Right lobe of liver (tissue), 6 donors: ENCODE results near the gene ACOT7. TPM values are rescaled to one million over a fixed set of nuclear protein-coding genes. Genes with fewer than 3 reads are reported as not detected.

Experiments used
- ATAC-seq, 4 donors: fragments of 200-7000 bp; cut with Tn5 transposase; one replicate each; pipeline ENCODE4 v1.9.1; 2020; ENCODE audit warnings: mild to moderate bottlenecking in 4 of 4, moderate library complexity in 4 of 4
- DNase-seq, 3 donors: peaks; one replicate each; pipeline ENCODE4 v3.0.0-alpha.2; 2020
- H3K27ac ChIP-seq, 3 donors: fragments of 200-600 bp; one replicate each; pipeline ENCODE4 v1.8.0; 2022
- H3K27me3 ChIP-seq, 2 donors: fragments of 200-600 bp; one replicate each; pipeline ENCODE4 v1.8.0; 2022
- H3K36me3 ChIP-seq, 4 donors: fragments of 200-600 bp; sonication (generic) in 1 of 4; one replicate each; pipeline versions ENCODE4 v1.5.1 to v1.8.0; 2017 to 2022; ENCODE audit warnings: control low read depth in 1 of 4
- H3K4me1 ChIP-seq, 4 donors: fragments of 200-600 bp; sonication (generic) in 1 of 4; one replicate each; pipeline versions ENCODE4 v1.5.1 to v1.8.0; 2017 to 2022; ENCODE audit warnings: control low read depth in 1 of 4
- H3K4me3 ChIP-seq, 3 donors: fragments of 200-600 bp; one replicate each; pipeline ENCODE4 v1.8.0; 2022
- H3K9me3 ChIP-seq, 4 donors: fragments of 200-600 bp; sonication (generic) in 1 of 4; one replicate each; pipeline versions ENCODE4 v1.5.1 to v1.8.0; 2017 to 2022; ENCODE audit warnings: control low read depth in 1 of 4
- CTCF ChIP-seq, 4 donors: fragments of 200-600 bp in 3 of 4; fragments of 450-650 bp in 1 of 4; IDR thresholded peaks; one replicate each; pipeline versions ENCODE4 v1.5.1 to v1.8.0; 2016 to 2022; ENCODE audit warnings: antibody characterized with exemption in 4 of 4, mild to moderate bottlenecking in 2 of 4
- POLR2A ChIP-seq: fragments of 450-650 bp; IDR thresholded peaks from one replicate; pipeline ENCODE4 v1.6.1; 2017; ENCODE audit warnings: antibody characterized with exemption, mild to moderate bottlenecking
- WGBS: methylation state at CpG from one replicate; pipeline ENCODE4 v1.1.6; 2018; ENCODE audit warnings: low coverage, low lambda C conversion rate; ENCODE audit not compliant: insufficient coverage; ENCODE audit errors: missing lambda C conversion rate; 5-methylcytosine and 5-hydroxymethylcytosine counted together
- intact Hi-C, 2 donors: fragments of 100-400 bp; cut with DNase I; formaldehyde crosslinking; loops; one replicate each; pipeline versions ENCODE4 v1.11.2 to v1.14.1; 2022
- total RNA-seq, 6 experiments: library from RNA; depleted of rRNA in 2 of 6; stranded (reverse); fragments of >200 nt in 2 of 6; fragmentation: NEBNext Ultra II Directional in 3 of 6; extraction: Animal tissue kit (Norgen Biotek cat#: 25700) in 3 of 6; gene quantifications; one replicate each; pipeline versions ENCODE4 v1.1.0 to v1.2.4, GENCODE V29; 2016 to 2023
- donor health status: DM: no; HTN: yes; CAD: no.
- donor health status: DM: no; HTN: no; CAD: no.
- donor health status: DM: no; HTN: no; CAD: no.
- donor health status: DM: no; HTN: yes; CAD: no.
- donor health status: DM: no; HTN: yes; CAD: no.

ACOT7 gene
- total RNA-seq, 6 experiments from 2014 or later: 10.8 to 19.7 (median 14.1) TPM

- H3K27me3 ChIP-seq: no peaks in the 10 kb centered on the region
- WGBS: 96% methylated on average over 3 of the region's 11 CpGs
- TF ChIP-seq CTCF (IDR thresholded peaks at IDR 0.05) (no peak), POLR2A (no peak)
Observed at GRCh38 chr1:6285336-6285735, 108.2 kb downstream of the ACOT7 start.

GRCh38 chr1:6282577-6283270 is 110.8 kb downstream of the ACOT7 start:
- no peaks in the 10 kb centered on the region for H3K4me1 ChIP-seq
- ATAC-seq (no peak), DNase-seq (no peak)
- whole genome bisulfite sequencing: no CpG with 5 or more reads among the region's 17 CpGs
- no peaks in the 10 kb centered on the region for H3K36me3 ChIP-seq
- no peaks in the 10 kb centered on the region for H3K9me3 ChIP-seq
- intact Hi-C loops: no loop called here
- H3K27me3 ChIP-seq: no peaks in the 10 kb centered on the region
- no peak for TF ChIP-seq CTCF (IDR thresholded peaks at IDR 0.05)
- H3K4me3 ChIP-seq: no peak overlapping the region
- no peak overlapping the region for H3K27ac ChIP-seq

More at GRCh38 chr1:6285336-6285735, 108.2 kb downstream of the ACOT7 start:
- no peaks in the 10 kb centered on the region for H3K9me3 ChIP-seq
- H3K4me3 ChIP-seq: no peak overlapping the region
- no peaks in the 10 kb centered on the region for H3K4me1 ChIP-seq
- ATAC-seq (no peak), DNase-seq (no peak)
- intact Hi-C loops: no loop called here
- H3K36me3 ChIP-seq: no peaks in the 10 kb centered on the region
- no peak overlapping the region for H3K27ac ChIP-seq

GRCh38 chr1:6281511-6282402 is 111.8 kb downstream of the ACOT7 start:
- Histone ChIP-seq H3K27me3 (no peaks in the 10 kb centered on the region), H3K36me3 (no peaks in the 10 kb centered on the region), H3K4me1 (no peaks in the 10 kb centered on the region), H3K4me3 (no peak overlapping the region), H3K27ac (no peak overlapping the region), H3K9me3 (no peaks in the 10 kb centered on the region)
- intact Hi-C loops: no loop called here
- WGBS: 82% methylated on average over 4 of the region's 19 CpGs
- no peak for TF ChIP-seq POLR2A
- TF ChIP-seq CTCF (IDR thresholded peaks at IDR 0.05): no peak
- ATAC-seq (peak in 3 of 4 donors; percentile 8 to 77 (median 50)), DNase-seq (peak in 1 of 3 donors; percentile 42)

GRCh38 chr1:6280761-6281451 is 112.7 kb downstream of the ACOT7 start:
- peak; percentile 40 to 70 (median 50) for ATAC-seq
- intact Hi-C loops: no loop called here
- no peak overlapping the region for H3K27ac ChIP-seq
- H3K36me3 ChIP-seq: no peaks in the 10 kb centered on the region
- WGBS: 92% methylated on average over 12 of the region's 33 CpGs
- H3K27me3 ChIP-seq: no peaks in the 10 kb centered on the region
- no peaks in the 10 kb centered on the region for H3K4me1 ChIP-seq
- no peak overlapping the region for H3K4me3 ChIP-seq
- peak in 1 of 3 donors; percentile 58 for DNase-seq
- TF ChIP-seq POLR2A (no peak), CTCF (IDR thresholded peaks at IDR 0.05) (peak; percentile 14 to 44 (median 33))
- no peaks in the 10 kb centered on the region for H3K9me3 ChIP-seq
